ENCODE measurements around the gene ZNF846.
"Not testable (repeated sequence)": the region's sequence is repeated elsewhere in the genome, so short reads cannot be mapped to it uniquely, and the experiment has no call there.

ZNF846 gene

DNA sequence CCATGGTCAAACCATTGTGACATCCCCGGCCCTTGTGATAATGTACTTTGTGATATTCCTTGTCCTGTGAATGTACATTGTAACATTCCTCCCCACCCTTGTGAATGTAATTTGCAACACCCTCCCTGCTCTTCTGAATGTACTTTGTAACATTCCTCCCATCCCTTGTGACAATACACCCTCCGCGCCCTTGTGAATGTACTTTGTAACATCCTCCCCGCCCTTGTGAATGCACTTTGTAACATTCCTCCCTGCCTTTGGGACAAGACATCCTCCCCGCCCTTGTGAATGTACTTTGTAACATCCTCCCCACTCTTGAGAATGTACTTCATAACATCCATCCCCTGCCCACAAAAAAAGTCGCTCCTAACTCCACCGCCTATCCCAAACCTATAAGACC lies 17.1 kb downstream of the ZNF846 start:
- H3K4me3 Mint-ChIP-seq = no peak overlapping the region
- no peaks in the 10 kb centered on the region for H3K36me3 Mint-ChIP-seq (ENCODE audit: insufficient read depth)
- no peak overlapping the region for H3K27ac Mint-ChIP-seq
- no peaks in the 10 kb centered on the region for H3K27me3 Mint-ChIP-seq
- H3K9me3 Mint-ChIP-seq = peaks cover 3 to 10% of the 10 kb centered on the region in 2 donors
- H3K4me1 Mint-ChIP-seq (ENCODE audit: low read depth in 2 of 2) = no peaks in the 10 kb centered on the region
- no peak for DNase-seq
- no peak for ATAC-seq (replicated peaks)

DNA sequence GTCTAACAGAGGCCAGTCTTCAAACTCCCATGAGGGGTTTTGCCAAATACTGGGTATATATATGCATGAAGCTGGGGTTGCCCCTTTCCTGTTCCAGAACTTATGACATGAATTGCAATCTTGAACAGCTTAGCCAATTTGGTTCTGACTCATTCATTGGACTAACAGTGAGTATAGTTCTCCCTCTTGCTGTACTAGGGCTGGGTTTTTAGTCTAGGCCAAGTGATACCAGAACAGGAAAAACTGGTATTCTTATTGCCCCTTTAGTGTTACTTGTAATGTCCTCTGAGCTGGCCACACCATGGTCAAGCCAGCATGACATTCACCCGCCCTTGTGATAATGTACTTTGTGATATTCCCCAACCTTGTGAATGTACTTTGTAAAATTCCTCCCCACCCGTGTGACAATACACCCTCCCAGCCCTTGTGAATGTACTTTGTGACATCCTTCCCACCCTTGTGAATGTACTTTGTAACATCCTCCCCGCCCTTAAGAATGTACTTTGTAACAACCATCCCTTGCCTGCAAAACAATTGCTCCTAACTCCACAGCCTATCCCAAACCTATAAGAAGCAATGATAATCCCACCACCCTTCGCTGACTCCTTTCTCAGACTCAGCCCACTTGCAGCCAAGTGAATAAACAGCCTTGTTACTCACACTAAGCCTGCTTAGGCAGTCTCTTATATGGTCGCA lies 26.9 kb downstream of the ZNF846 start:
- ATAC-seq (replicated peaks) (no peak), DNase-seq (no peak)
- no peaks in the 10 kb centered on the region for H3K27me3 Mint-ChIP-seq
- H3K4me3 Mint-ChIP-seq = no peak overlapping the region
- no peaks in the 10 kb centered on the region for H3K36me3 Mint-ChIP-seq (ENCODE audit: insufficient read depth)
- no peaks in the 10 kb centered on the region for H3K4me1 Mint-ChIP-seq (ENCODE audit: low read depth in 2 of 2)
- H3K27ac Mint-ChIP-seq = no peak overlapping the region
- H3K9me3 Mint-ChIP-seq = no peaks in the 10 kb centered on the region

DNA sequence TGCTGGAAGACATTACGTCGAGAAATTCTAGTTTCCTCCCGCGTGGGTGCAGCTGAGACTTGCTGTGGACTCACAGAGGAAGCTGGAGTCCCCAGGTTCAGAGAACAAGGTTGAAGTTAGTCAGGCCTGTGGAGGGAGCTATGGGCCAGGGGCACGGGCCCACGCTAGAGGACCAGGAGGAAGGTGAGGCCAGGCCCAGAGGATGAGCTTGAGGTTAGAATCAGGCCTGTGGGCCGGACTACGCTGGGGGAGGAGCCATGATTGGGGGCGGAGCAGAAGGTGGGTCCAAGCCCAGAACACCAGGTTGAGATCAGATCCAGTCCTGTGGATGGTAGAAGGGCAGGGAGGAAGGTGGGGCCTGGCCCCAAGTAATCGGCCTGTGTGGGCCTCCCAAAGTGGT lies 32.6 kb downstream of the ZNF846 start:
- Mint-ChIP-seq H3K36me3 (ENCODE audit: insufficient read depth) (no peaks in the 10 kb centered on the region), H3K4me3 (no peak overlapping the region), H3K9me3 (no peaks in the 10 kb centered on the region), H3K27me3 (no peaks in the 10 kb centered on the region), H3K27ac (no peak overlapping the region), H3K4me1 (ENCODE audit: low read depth in 2 of 2) (no peaks in the 10 kb centered on the region)
- no peak for ATAC-seq (replicated peaks)
- DNase-seq = no peak

DNA sequence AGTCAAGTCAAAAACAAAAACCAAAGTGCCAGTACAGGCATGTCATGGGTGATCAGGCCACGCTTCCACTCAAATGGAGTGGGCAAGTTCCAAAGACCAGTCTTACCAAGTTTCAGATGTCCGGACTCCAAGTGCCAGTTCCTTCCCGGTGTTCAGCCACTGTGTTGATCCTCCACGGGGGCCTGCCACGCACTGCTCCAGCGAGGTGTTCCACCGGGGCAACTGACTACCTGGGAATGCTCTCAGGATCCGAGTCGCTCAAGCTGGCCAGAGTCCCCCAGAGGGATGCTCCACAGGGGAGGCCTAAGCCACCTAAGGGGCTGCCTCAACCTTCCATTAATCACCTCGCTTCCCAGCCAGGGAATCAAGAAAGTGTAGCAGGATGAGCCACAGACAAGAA lies 38.5 kb downstream of the ZNF846 start:
- not testable (repeated sequence) for H3K9me3 Mint-ChIP-seq; H3K4me3 Mint-ChIP-seq; H3K27ac Mint-ChIP-seq; DNase-seq; H3K4me1 Mint-ChIP-seq (ENCODE audit: low read depth in 2 of 2); ATAC-seq (replicated peaks); H3K36me3 Mint-ChIP-seq (ENCODE audit: insufficient read depth)
- peaks cover 11 to 22% of the 10 kb centered on the region in 2 donors for H3K27me3 Mint-ChIP-seq

DNA sequence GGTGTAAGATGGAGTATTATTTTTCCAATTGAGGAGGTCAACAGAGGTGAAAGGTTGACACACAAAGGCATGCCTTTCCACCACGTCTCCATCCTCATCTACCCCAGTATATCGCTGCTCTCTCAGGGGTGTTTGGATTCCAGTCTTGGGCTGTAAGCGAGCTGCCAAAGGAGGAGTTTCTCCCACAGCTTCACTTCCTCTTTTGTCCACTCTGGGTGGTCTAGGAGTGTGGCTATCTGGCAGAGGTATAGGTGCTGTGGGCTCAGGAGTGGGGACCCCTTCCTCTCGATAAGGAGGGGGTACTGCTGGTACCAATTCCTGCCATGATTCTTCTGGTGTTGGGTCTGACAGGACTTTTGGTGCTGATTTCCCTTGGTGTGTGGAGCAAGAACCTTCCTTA lies 39.4 kb downstream of the ZNF846 start:
- H3K4me3 Mint-ChIP-seq = no peak overlapping the region
- no peak for DNase-seq
- ATAC-seq (replicated peaks) = no peak
- H3K9me3 Mint-ChIP-seq = no peaks in the 10 kb centered on the region
- H3K27ac Mint-ChIP-seq = no peak overlapping the region
- peaks cover 11 to 22% of the 10 kb centered on the region in 2 donors for H3K27me3 Mint-ChIP-seq
- peaks cover 2% of the 10 kb centered on the region for H3K36me3 Mint-ChIP-seq (ENCODE audit: insufficient read depth)
- no peaks in the 10 kb centered on the region for H3K4me1 Mint-ChIP-seq (ENCODE audit: low read depth in 2 of 2)

DNA sequence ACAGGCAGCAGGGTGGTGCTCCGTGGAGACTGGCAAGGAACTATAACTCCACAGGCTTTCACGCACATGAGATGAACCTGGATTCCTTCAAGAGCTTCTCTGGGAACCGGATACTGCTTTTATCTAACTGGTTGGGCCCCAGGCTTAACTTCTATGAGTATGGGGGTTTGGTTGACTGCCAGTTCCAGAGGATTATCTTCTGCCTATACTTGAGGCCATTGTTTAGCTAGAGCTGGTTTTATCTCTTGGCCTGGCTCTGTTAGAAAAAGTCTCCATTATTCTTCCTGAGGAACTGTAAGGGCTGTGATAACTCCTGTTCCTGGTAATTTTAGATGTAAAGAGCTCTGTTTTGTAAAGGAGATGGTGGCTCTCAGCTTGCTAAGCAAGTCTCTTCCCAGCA lies 40.9 kb downstream of the ZNF846 start:
- no peak for DNase-seq
- H3K4me3 Mint-ChIP-seq = no peak overlapping the region
- no peak overlapping the region for H3K27ac Mint-ChIP-seq
- no peaks in the 10 kb centered on the region for H3K4me1 Mint-ChIP-seq (ENCODE audit: low read depth in 2 of 2)
- peaks cover 11 to 22% of the 10 kb centered on the region in 2 donors for H3K27me3 Mint-ChIP-seq
- ATAC-seq (replicated peaks) = no peak
- peaks cover 2% of the 10 kb centered on the region for H3K36me3 Mint-ChIP-seq (ENCODE audit: insufficient read depth)
- H3K9me3 Mint-ChIP-seq = no peaks in the 10 kb centered on the region

DNA sequence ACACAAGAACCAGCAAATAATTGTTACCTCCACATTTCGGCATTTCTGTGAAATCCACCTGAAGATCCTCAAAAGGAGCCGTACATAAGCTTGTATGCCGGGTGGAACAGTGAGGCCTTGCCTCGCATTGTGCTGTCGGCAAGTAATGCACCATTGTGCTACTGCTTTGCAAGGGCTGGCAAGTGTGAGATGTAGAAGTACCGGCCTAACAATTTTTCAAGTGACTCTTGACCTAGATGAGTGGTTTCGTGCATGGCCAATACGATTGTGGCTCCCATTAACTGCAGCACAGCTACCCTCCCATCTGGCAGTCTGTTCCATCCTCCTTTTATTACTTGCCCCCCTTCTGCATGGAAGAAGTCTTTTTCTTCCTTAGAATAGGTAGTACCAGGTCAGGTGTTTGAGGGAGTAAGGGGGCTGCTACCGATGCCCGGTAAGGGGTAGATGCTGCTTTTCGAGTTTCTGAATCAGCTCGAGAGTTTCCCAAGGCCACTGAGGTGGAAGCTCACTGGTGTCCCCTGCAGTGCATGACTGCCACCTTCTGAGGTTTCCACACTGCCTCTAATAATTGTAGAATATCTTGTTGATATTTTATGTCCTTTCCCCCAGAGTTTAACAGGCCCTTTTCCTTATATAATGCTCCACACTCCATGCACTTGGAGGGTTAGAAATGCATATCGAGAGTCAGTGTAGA lies 42.9 kb downstream of the ZNF846 start:
- H3K27ac Mint-ChIP-seq = not testable (repeated sequence)

DNA sequence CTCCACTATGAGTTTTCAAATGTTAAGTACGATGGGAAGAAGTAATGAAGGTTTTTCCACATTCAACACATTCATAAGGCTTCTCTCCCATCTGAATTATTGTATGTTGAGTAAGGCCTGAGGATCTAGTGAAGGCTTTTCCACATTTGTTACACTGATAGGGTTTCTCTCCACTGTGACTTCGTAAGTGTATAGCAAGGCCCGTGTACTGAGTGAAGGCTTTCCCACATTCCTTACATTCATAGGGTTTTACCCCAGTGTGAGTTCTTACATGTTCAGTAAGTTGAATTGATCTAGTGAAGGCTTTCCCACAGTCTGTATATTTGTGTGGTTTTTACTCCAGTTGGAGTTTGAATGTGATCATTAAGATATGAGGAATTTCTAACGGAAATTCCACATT lies 44.4 kb downstream of the ZNF846 start:
- H3K4me1 Mint-ChIP-seq (ENCODE audit: low read depth in 2 of 2) = peaks cover 0 to 5% of the 10 kb centered on the region in 2 donors
- H3K9me3 Mint-ChIP-seq = no peaks in the 10 kb centered on the region
- no peak for ATAC-seq (replicated peaks)
- H3K27ac Mint-ChIP-seq = no peak overlapping the region
- no peak overlapping the region for H3K4me3 Mint-ChIP-seq
- peaks cover 14 to 25% of the 10 kb centered on the region in 2 donors for H3K27me3 Mint-ChIP-seq
- DNase-seq = no peak
- H3K36me3 Mint-ChIP-seq (ENCODE audit: insufficient read depth) = peaks cover 2% of the 10 kb centered on the region

More for the DNA sequence above, 42.9 kb downstream of the ZNF846 start:
- not testable (repeated sequence) for H3K4me3 Mint-ChIP-seq; ATAC-seq (replicated peaks); H3K4me1 Mint-ChIP-seq (ENCODE audit: low read depth in 2 of 2); H3K36me3 Mint-ChIP-seq (ENCODE audit: insufficient read depth); H3K9me3 Mint-ChIP-seq; DNase-seq
- H3K27me3 Mint-ChIP-seq = peaks cover 11 to 22% of the 10 kb centered on the region in 2 donors

DNA sequence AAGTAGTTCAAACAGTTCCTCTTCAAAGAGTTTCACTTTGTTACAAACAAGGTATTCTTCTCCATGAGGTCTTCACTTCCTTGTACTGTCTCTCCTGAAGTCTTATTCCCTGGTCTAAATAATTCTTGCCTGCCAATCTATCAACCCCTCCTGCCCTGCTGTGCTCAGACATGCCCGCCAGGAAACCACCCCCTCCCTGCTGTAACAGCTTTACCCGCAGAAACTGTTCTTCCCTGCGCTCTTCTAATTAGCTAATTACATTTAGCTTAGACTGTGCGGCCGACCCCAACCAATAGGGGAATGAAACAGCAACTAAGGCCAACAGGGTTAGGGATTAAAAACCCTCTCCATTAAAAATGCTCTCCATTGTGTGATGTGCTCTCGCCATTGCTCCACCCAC lies 46.7 kb downstream of the ZNF846 start:
- no peak for DNase-seq
- H3K36me3 Mint-ChIP-seq (ENCODE audit: insufficient read depth) = no peaks in the 10 kb centered on the region

DNA sequence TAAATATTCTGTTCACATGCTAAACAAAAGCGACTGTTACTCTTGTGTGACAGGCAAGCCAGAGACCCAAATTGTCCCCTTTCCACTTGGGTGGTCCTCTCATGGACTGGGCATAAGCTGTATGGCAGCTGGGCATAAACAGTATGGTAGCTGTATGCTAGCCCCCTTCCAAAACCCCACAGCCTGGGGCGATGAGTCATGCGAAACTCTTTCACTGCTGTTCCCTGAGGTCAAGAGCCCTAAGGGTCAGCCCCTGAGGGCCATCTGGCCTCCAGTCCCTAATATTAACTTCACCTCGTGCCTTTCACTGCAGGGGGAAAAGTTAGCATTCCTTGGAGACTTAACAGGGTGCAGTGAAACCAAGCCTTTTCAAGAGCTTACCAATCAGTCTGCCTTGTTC lies 48.0 kb downstream of the ZNF846 start:
- Mint-ChIP-seq H3K27me3 (peaks cover 36 to 39% of the 10 kb centered on the region in 2 donors), H3K4me3 (no peak overlapping the region), H3K27ac (no peak overlapping the region), H3K9me3 (no peaks in the 10 kb centered on the region), H3K36me3 (ENCODE audit: insufficient read depth) (no peaks in the 10 kb centered on the region), H3K4me1 (ENCODE audit: low read depth in 2 of 2) (peaks cover 0 to 5% of the 10 kb centered on the region in 2 donors)
- ATAC-seq (replicated peaks) (no peak), DNase-seq (no peak)

More for the DNA sequence above, 46.7 kb downstream of the ZNF846 start:
- Mint-ChIP-seq H3K4me1 (ENCODE audit: low read depth in 2 of 2) (peaks cover 0 to 5% of the 10 kb centered on the region in 2 donors), H3K9me3 (no peaks in the 10 kb centered on the region), H3K27me3 (peaks cover 30 to 33% of the 10 kb centered on the region in 2 donors), H3K27ac (no peak overlapping the region), H3K4me3 (no peak overlapping the region)
- peak; percentile 40 for ATAC-seq (replicated peaks)

DNA sequence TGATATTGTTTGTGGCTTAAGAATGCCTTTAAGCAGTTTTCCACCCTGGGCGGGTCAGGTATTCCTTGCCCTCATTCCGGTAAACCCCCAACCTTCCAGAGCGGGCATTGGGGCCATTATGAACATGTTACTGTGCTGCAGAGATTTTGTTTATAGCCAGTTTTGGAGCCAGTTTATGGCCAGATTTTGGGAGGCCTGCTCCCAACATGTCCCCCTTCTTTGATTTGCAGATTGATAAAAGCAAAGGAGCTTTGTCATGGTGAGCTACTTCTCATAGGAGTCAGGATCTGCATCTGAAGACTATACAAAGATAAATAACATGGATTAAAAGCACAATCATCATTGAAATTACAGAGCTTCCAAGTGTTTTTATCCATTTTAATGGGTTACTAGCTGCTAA lies 56.7 kb downstream of the ZNF846 start:
- H3K27me3 Mint-ChIP-seq = peaks cover 34 to 43% of the 10 kb centered on the region in 2 donors
- ATAC-seq (replicated peaks) (no peak), DNase-seq (no peak)
- no peak overlapping the region for H3K27ac Mint-ChIP-seq
- H3K4me1 Mint-ChIP-seq (ENCODE audit: low read depth in 2 of 2) = no peaks in the 10 kb centered on the region
- H3K36me3 Mint-ChIP-seq (ENCODE audit: insufficient read depth) = no peaks in the 10 kb centered on the region
- H3K9me3 Mint-ChIP-seq = peaks cover 10 to 34% of the 10 kb centered on the region in 2 donors
- H3K4me3 Mint-ChIP-seq = no peak overlapping the region

DNA sequence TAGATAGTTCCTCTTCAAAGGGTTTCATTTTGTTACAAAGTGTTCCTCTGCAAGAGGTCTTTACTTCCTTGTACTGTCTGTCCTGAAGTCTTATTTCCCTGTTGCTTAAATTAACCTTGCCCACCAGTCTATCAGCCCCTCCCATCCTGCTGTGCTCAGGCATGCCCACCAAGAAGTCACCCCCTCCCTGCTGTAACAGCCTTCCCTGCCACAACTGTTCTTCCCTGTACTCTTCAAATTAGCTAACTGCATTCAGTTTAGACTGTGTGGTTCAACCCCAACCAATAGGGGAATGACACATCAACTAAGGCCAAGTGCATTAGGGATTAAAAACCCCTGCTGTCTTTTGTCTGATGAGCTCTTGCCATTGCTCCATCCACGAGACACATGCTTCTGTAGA lies 59.2 kb downstream of the ZNF846 start:
- no peak for DNase-seq

DNA sequence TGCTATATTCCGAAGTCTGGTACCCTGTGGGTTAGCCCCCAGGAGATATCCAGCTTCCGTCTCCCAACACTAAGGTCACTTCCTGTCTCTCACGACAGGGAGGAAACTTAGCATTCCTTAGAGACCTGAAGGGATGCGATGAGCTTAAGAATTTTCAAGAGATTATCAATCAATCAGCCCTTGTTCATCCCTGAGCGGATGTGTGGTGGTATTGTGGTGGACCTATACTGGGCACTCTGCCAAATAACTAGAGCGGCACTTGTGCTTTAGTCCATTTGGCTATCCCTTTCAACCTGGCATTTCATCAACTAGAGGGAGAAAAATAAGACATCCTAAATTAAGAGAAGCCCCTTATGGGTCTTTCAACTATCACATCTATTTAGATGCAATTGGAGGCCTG lies 62.7 kb downstream of the ZNF846 start:
- Mint-ChIP-seq H3K27ac (no peak overlapping the region), H3K36me3 (ENCODE audit: insufficient read depth) (no peaks in the 10 kb centered on the region), H3K4me1 (ENCODE audit: low read depth in 2 of 2) (peaks cover 4 to 8% of the 10 kb centered on the region in 2 donors), H3K9me3 (peaks cover 3 to 16% of the 10 kb centered on the region in 2 donors), H3K27me3 (peaks cover 14 to 26% of the 10 kb centered on the region in 2 donors), H3K4me3 (no peak overlapping the region)
- DNase-seq = no peak
- no peak for ATAC-seq (replicated peaks)

More for the DNA sequence above, 59.2 kb downstream of the ZNF846 start:
- Mint-ChIP-seq H3K27ac (no peak overlapping the region), H3K4me3 (no peak overlapping the region), H3K36me3 (ENCODE audit: insufficient read depth) (no peaks in the 10 kb centered on the region), H3K4me1 (ENCODE audit: low read depth in 2 of 2) (no peaks in the 10 kb centered on the region), H3K9me3 (peaks cover 10 to 34% of the 10 kb centered on the region in 2 donors), H3K27me3 (peaks cover 23 to 34% of the 10 kb centered on the region in 2 donors)
- no peak for ATAC-seq (replicated peaks)

DNA sequence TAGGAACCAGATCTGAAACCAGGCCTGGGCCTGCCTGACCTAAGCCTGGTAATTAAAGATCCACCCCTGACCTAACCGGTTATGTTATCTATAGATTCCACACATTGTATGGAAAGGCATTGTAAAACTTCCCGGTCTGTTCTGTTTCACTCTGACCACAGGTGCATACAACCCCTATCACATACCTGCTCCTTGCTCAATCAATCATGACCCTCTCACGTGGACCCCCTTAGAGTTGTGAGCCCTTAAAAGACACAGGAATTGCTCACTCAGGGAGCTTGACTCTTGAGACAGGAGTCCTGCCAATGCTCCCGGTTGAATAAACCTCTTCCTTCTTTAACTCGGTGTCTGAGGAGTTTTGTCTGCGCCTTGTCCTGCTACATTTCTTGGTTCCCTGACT lies 66.4 kb downstream of the ZNF846 start:
- Mint-ChIP-seq H3K4me3 (peak overlapping the region in 1 of 2 donors; percentile 23), H3K27me3 (peaks cover 0 to 7% of the 10 kb centered on the region in 2 donors), H3K36me3 (ENCODE audit: insufficient read depth) (no peaks in the 10 kb centered on the region), H3K9me3 (no peaks in the 10 kb centered on the region), H3K4me1 (ENCODE audit: low read depth in 2 of 2) (peaks cover 4 to 8% of the 10 kb centered on the region in 2 donors), H3K27ac (no peak overlapping the region)
- DNase-seq = no peak
- no peak for ATAC-seq (replicated peaks)
